Naive thymus-derived CD4-positive, alpha-beta T cell (primary cell): ENCODE measurements around the gene CDH12. TPM values are rescaled to one million over a fixed set of nuclear protein-coding genes. Genes with fewer than 3 reads are reported as not detected.

ENCODE experiments used
- ATAC-seq: fragments of 150-1000 bp; cut with Tn5 transposase; 2 replicates; pipeline ENCODE4 v1.10.0; 2021; ENCODE audit warnings: mild to moderate bottlenecking, moderate library complexity
- CTCF ChIA-PET: fragments of 350-600 bp; sonication (Branson Sonifier 250); formaldehyde crosslinking; loops from one replicate; lab custom pipeline; 2021; ENCODE audit warnings: antibody characterized with exemption; lab: Charles Lee
- POLR2A ChIA-PET: fragments of 350-600 bp; sonication (Branson Sonifier 250); formaldehyde crosslinking; loops from one replicate; lab custom pipeline; 2021; ENCODE audit warnings: antibody characterized with exemption, inconsistent platforms; lab: Charles Lee
- DNase-seq, 9 donors: peaks; one replicate each; pipeline versions ENCODE4 v3.0.0 to v3.0.0-alpha.2; 2020 to 2022; ENCODE audit warnings: mixed read lengths in 1 of 9
- H3K27ac ChIP-seq: one replicate; pipeline ENCODE4 v1.7.0; 2013; ENCODE audit warnings: mild to moderate bottlenecking, low read depth, low read length, moderate library complexity
- H3K27me3 ChIP-seq, 2 donors: one replicate each; pipeline ENCODE4 v1.7.0; 2013; ENCODE audit warnings: low read length in 2 of 2, mild to moderate bottlenecking in 2 of 2, moderate library complexity in 2 of 2; ENCODE audit not compliant: control insufficient read depth in 2 of 2, insufficient read depth in 2 of 2
- H3K36me3 ChIP-seq, 3 experiments: 1 replicate in 2 of 3; 2 replicates in 1 of 3; pipeline ENCODE4 v1.7.0; 2013; ENCODE audit warnings: low read length in 3 of 3, mild to moderate bottlenecking in 3 of 3, moderate library complexity in 1 of 3; ENCODE audit not compliant: insufficient read depth in 3 of 3, control insufficient read depth in 2 of 3
- H3K4me1 ChIP-seq, 2 donors: one replicate each; pipeline ENCODE4 v1.7.0; 2013; ENCODE audit warnings: low read length in 2 of 2, mild to moderate bottlenecking in 2 of 2, moderate library complexity in 1 of 2; ENCODE audit not compliant: control insufficient read depth in 2 of 2, insufficient read depth in 2 of 2
- H3K4me3 ChIP-seq: 2 replicates; pipeline ENCODE4 v1.7.0; 2013; ENCODE audit warnings: mild to moderate bottlenecking, low read length
- H3K9me3 ChIP-seq, 3 experiments: 1 replicate in 2 of 3; 2 replicates in 1 of 3; pipeline ENCODE4 v1.7.0; 2013; ENCODE audit warnings: low read length in 3 of 3; ENCODE audit not compliant: control insufficient read depth in 2 of 3
- H3K27ac Mint-ChIP-seq, 9 donors: one replicate each; pipeline ENCODE4 v1.8.0; 2020 to 2022; ENCODE audit warnings: mixed read lengths in 9 of 9, mild to moderate bottlenecking in 8 of 9, moderate library complexity in 5 of 9, inconsistent platforms in 2 of 9
- H3K27me3 Mint-ChIP-seq, 5 donors: one replicate each; pipeline ENCODE4 v1.8.0; 2021 to 2022; ENCODE audit warnings: mixed read lengths in 5 of 5, mild to moderate bottlenecking in 1 of 5
- H3K36me3 Mint-ChIP-seq, 5 donors: one replicate each; pipeline ENCODE4 v1.8.0; 2020 to 2022; ENCODE audit warnings: mixed read lengths in 5 of 5, mild to moderate bottlenecking in 3 of 5, inconsistent platforms in 1 of 5
- H3K4me1 Mint-ChIP-seq, 7 donors: one replicate each; pipeline ENCODE4 v1.8.0; 2020 to 2022; ENCODE audit warnings: mixed read lengths in 7 of 7, mild to moderate bottlenecking in 3 of 7, inconsistent platforms in 1 of 7
- H3K4me3 Mint-ChIP-seq, 10 donors: one replicate each; pipeline ENCODE4 v1.8.0; 2020 to 2022; ENCODE audit warnings: mild to moderate bottlenecking in 10 of 10, mixed read lengths in 10 of 10, moderate library complexity in 6 of 10, inconsistent platforms in 2 of 10
- H3K9me3 Mint-ChIP-seq, 11 donors: one replicate each; pipeline ENCODE4 v1.8.0; 2020 to 2022; ENCODE audit warnings: mixed read lengths in 11 of 11, mild to moderate bottlenecking in 4 of 11, inconsistent platforms in 1 of 11, moderate library complexity in 1 of 11
- intact Hi-C, 2 donors: fragments of 100-400 bp; cut with micrococcal nuclease; formaldehyde crosslinking; loops; one replicate each; pipeline ENCODE4 v1.15.1; 2023
- polyA plus RNA-seq, 2 donors: library from polyadenylated mRNA; unstranded; fragments of 300-500 nt; fragmentation: Illumina TruSeq; gene quantifications; one replicate each; pipeline ENCODE4 v1.2.3, GENCODE V29; 2021
- total RNA-seq, 6 experiments: library from RNA in 5 of 6; stranded (reverse) in 5 of 6; gene quantifications; 1 replicate in 5 of 6; 2 replicates in 1 of 6; pipeline ENCODE4 v1.2.3 and lab custom pipeline; 2021 to 2026

Gene CDH12
- total and polyA plus RNA-seq, 7 experiments from 2014 or later = not detected

- DNase-seq = no peak
- ATAC-seq = no peak
- Mint-ChIP-seq H3K27me3 (no peaks in the 10 kb centered on the region), H3K9me3 (peaks cover 0 to 12% (median 5%) of the 10 kb centered on the region in 11 donors), H3K4me1 (no peaks in the 10 kb centered on the region), H3K4me3 (no peak overlapping the region), H3K27ac (no peak overlapping the region), H3K36me3 (peaks cover 0 to 4% (median 0%) of the 10 kb centered on the region in 5 donors)
- intact Hi-C loops = no loop called here
- ChIA-PET CTCF (no interaction called here), POLR2A (no interaction called here)
- Histone ChIP-seq H3K27me3 (peaks cover 0 to 4% of the 10 kb centered on the region in 2 donors), H3K4me3 (no peak overlapping the region), H3K27ac (no peak overlapping the region), H3K9me3 (no peaks in the 10 kb centered on the region), H3K4me1 (no peaks in the 10 kb centered on the region), H3K36me3 (no peaks in the 10 kb centered on the region)
Measured at GRCh38 chr5:21701317-21701716, 1151.8 kb downstream of the CDH12 start.
